A549 (cell line): ENCODE data around the gene SHTN1. TPM values are rescaled to one million over a fixed set of nuclear protein-coding genes. Genes with fewer than 3 reads are reported as not detected.

ENCODE experiments used
- ATAC-seq, 2 experiments: fragments of 200-7000 bp in 1 of 2; fragments of >200 bp in 1 of 2; cut with Nextera tagmentation in 1 of 2; cut with Tn5 transposase in 1 of 2; 3 replicates each; pipeline versions ENCODE4 v1.8.0 to v1.9.1; 2018 to 2020; ENCODE audit warnings: mild to moderate bottlenecking in 1 of 2, moderate library complexity in 1 of 2
- CTCF ChIA-PET: fragments of 300-600 bp; sonication (Branson Sonifier 250); formaldehyde crosslinking; extraction: SDS; loops from one replicate; lab custom pipeline; 2021; ENCODE audit warnings: antibody characterized with exemption, inconsistent platforms; lab: Yijun Ruan, JAX
- POLR2A ChIA-PET: fragments of 350-600 bp; formaldehyde crosslinking; extraction: SDS; loops from one replicate; lab custom pipeline; 2021; ENCODE audit warnings: antibody characterized with exemption, inconsistent platforms; lab: Yijun Ruan, JAX
- DNase-seq, 2 experiments: peaks; one replicate each; pipeline versions ENCODE4 v3.0.0 to v3.0.0-alpha.2; 2011 to 2016; ENCODE audit warnings: low read depth in 1 of 2, low spot score in 1 of 2
- FAIRE-seq: peaks from 2 replicates; lab custom pipeline; 2011; peaks lifted over from hg19 to GRCh38; lab: Jason Lieb, UNC
- H3K27ac ChIP-seq, 2 experiments: fragments of >200 bp; sonication (Bioruptor Twin); formaldehyde crosslinking; 3 replicates each; pipeline ENCODE4 v1.5.1; 2016 to 2017
- H3K4me1 ChIP-seq: fragments of >200 bp; sonication (Bioruptor Twin); formaldehyde crosslinking; 3 replicates; pipeline ENCODE4 v1.6.1; 2016
- H3K4me2 ChIP-seq: fragments of >200 bp; sonication (Bioruptor Twin); formaldehyde crosslinking; 3 replicates; pipeline ENCODE4 v1.6.1; 2016
- H3K4me3 ChIP-seq: fragments of >200 bp; sonication (Bioruptor Twin); formaldehyde crosslinking; 3 replicates; pipeline ENCODE4 v1.5.1; 2016
- H3K9me3 ChIP-seq: fragments of >200 bp; sonication (Bioruptor Twin); formaldehyde crosslinking; 3 replicates; pipeline ENCODE4 v1.6.1; 2016
- BHLHE40 ChIP-seq: IDR thresholded peaks from 2 replicates; pipeline ENCODE4 v1.6.1; 2012; ENCODE audit warnings: low read depth, low read length, inconsistent platforms
- CBX2 ChIP-seq: fragments of 200-600 bp; sonication (generic); IDR thresholded peaks from 2 replicates; pipeline ENCODE4 v1.6.1; 2016; ENCODE audit warnings: low read depth, mild to moderate bottlenecking, borderline replicate concordance
- CHD2 ChIP-seq: fragments of 150-350 bp; IDR thresholded peaks from 2 replicates; pipeline ENCODE4 v1.6.1; 2014; ENCODE audit warnings: low read length; ENCODE audit not compliant: partially characterized antibody
- CHD4 ChIP-seq: fragments of 200-600 bp; sonication (generic); IDR thresholded peaks from 2 replicates; pipeline ENCODE4 v1.6.1; 2016; ENCODE audit warnings: antibody characterized with exemption, mild to moderate bottlenecking, borderline replicate concordance
- EP300 ChIP-seq, 2 experiments: fragments of >200 bp; sonication (Bioruptor Twin); formaldehyde crosslinking; IDR thresholded peaks; 2 replicates in 1 of 2; 3 replicates in 1 of 2; pipeline ENCODE4 v1.6.1; 2016 to 2017
- ESRRA ChIP-seq: fragments of 150-350 bp; IDR thresholded peaks from 2 replicates; pipeline ENCODE4 v1.6.1; 2014; ENCODE audit warnings: mild to moderate bottlenecking, low read length, borderline replicate concordance
- GATA3 ChIP-seq: IDR thresholded peaks from 2 replicates; pipeline ENCODE4 v1.6.1; 2012; ENCODE audit warnings: borderline replicate concordance
- HEYL ChIP-seq: fragments of 250-450 bp; sonication (Bioruptor Pico); IDR thresholded peaks from 2 replicates; pipeline ENCODE4 v1.8.0; 2021; ENCODE audit warnings: mild to moderate bottlenecking, moderate library complexity
- HOXA7 ChIP-seq: fragments of 250-450 bp; sonication (Bioruptor Pico); IDR thresholded peaks from 2 replicates; pipeline ENCODE4 v1.5.0; 2020; ENCODE audit warnings: mild to moderate bottlenecking, moderate library complexity
- JUN ChIP-seq, 2 experiments: fragments of >200 bp; sonication (Bioruptor Twin); formaldehyde crosslinking; IDR thresholded peaks; 2 replicates in 1 of 2; 3 replicates in 1 of 2; pipeline ENCODE4 v1.6.1; 2016 to 2017
- RARB ChIP-seq: fragments of 250-450 bp; sonication (Bioruptor Pico); IDR thresholded peaks from 2 replicates; pipeline ENCODE4 v1.8.0; 2021; ENCODE audit warnings: mild to moderate bottlenecking, moderate library complexity
- RCOR1 ChIP-seq: fragments of 150-350 bp; IDR thresholded peaks from 2 replicates; pipeline ENCODE4 v1.6.1; 2014; ENCODE audit warnings: antibody characterized with exemption, low read length, low read depth
- RFX5 ChIP-seq: fragments of 450-650 bp; IDR thresholded peaks from 2 replicates; pipeline ENCODE4 v1.7.1; 2014; ENCODE audit warnings: antibody characterized with exemption, mild to moderate bottlenecking, moderate library complexity
- SREBF2 ChIP-seq: fragments of 450-650 bp; IDR thresholded peaks from 2 replicates; pipeline ENCODE4 v1.6.1; 2014; ENCODE audit warnings: mild to moderate bottlenecking, moderate library complexity
- USF2 ChIP-seq: fragments of 450-650 bp; IDR thresholded peaks from 2 replicates; pipeline ENCODE4 v1.6.1; 2014; ENCODE audit warnings: antibody characterized with exemption
- ZFP36 ChIP-seq: fragments of 450-650 bp; IDR thresholded peaks from 2 replicates; pipeline ENCODE4 v1.6.1; 2014; ENCODE audit warnings: borderline replicate concordance; ENCODE audit not compliant: partially characterized antibody
- WGBS: methylation state at CpG from one replicate; pipeline ENCODE4 v1.1.6; 2017; ENCODE audit errors: missing lambda C conversion rate; 5-methylcytosine and 5-hydroxymethylcytosine counted together
- polyA plus RNA-seq, 4 experiments: library from polyadenylated mRNA; depleted of rRNA in 3 of 4; stranded (reverse); fragments of >200 nt; fragmentation: RNase III in 1 of 4; extraction: RNeasy Plus Mini Kit Qiagen cat#74134 plus additional on column Dnase treatment in 1 of 4; gene quantifications; 2 replicates in 3 of 4; 3 replicates in 1 of 4; pipeline ENCODE4 v1.2.3, GENCODE V29; 2011 to 2017
- TF ChIP-seq, protein P1 (sequence below): IDR thresholded peaks from 2 replicates; pipeline ENCODE4 v1.6.1; 2012
- TF ChIP-seq, protein P2 (sequence below): fragments of 150-350 bp; IDR thresholded peaks from 2 replicates; pipeline ENCODE4 v1.6.1; 2014; ENCODE audit warnings: low read depth, mild to moderate bottlenecking, low read length

The SHTN1 gene
- polyA plus RNA-seq, 2 of the 4 experiments (the other 2 are of a cell fraction) = 21.7 to 63.1 TPM

DNA sequence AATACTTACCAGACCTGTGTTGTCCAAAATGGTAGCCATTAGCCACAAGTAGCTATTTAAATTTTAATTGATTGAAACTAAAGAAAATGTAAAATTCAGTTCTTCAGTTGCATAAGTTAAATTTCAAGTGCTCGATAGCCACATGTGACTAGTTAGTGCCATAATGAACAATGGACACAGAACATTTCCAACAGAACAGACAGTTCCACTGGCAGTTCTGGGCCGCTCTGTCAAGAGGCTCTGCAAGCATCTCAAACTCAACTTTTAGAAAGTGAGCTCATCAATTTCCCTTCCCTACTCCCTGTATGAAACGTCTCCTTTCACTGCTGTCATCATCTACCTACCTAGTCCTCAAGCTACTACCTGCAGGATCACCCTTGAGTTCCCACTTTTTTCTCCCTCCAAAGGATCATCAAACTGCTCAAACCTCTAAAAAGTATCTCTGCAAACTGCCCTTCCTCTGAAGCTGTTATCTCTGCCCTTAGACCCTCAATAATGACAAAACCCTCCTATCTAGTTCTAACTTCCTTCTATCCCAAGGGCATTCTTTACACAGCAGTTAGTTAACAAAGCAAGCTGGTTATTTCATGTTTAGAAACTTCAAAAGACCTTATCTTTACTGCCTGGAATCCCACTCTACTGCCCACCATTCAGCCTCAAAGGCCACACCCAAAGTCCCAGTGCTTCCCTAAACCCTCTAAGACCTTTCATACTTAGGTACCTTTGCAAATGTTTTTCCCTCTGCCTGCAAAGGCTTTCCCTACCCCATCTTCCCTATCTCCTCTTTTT is 20.6 kb downstream of the SHTN1 start:
- WGBS = 91% methylated on average over 3 of the region's 3 CpGs
- Histone ChIP-seq H3K9me3 (no peaks in the 10 kb centered on the region), H3K27ac (no peak overlapping the region), H3K4me2 (no peak overlapping the region), H3K4me1 (no peaks in the 10 kb centered on the region)
- POLR2A ChIA-PET = no interaction called here
- CTCF ChIA-PET = interaction anchor here (0.7 to 1.6 kb wide), 5 partner anchors 8 to 191 kb away, joined by 3 to 5 read pairs (median 3); partner anchors contain the start of gene SHTN1
- TF ChIP-seq ESRRA = no peak
- TF ChIP-seq ZFP36 = no peak
- no peak for TF ChIP-seq BHLHE40
- TF ChIP-seq, protein P1, sequence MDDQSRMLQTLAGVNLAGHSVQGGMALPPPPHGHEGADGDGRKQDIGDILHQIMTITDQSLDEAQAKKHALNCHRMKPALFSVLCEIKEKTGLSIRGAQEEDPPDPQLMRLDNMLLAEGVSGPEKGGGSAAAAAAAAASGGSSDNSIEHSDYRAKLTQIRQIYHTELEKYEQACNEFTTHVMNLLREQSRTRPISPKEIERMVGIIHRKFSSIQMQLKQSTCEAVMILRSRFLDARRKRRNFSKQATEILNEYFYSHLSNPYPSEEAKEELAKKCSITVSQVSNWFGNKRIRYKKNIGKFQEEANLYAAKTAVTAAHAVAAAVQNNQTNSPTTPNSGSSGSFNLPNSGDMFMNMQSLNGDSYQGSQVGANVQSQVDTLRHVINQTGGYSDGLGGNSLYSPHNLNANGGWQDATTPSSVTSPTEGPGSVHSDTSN = no peak
- TF ChIP-seq RCOR1 = no peak
- TF ChIP-seq EP300 (IDR thresholded peaks at IDR 0.05) = no peak
- TF ChIP-seq, all 56 proteins: peak for 0
- no peak for DNase-seq
- no peak for FAIRE-seq
- no peak for ATAC-seq
- H3K4me3 ChIP-seq = no peak overlapping the region

DNA sequence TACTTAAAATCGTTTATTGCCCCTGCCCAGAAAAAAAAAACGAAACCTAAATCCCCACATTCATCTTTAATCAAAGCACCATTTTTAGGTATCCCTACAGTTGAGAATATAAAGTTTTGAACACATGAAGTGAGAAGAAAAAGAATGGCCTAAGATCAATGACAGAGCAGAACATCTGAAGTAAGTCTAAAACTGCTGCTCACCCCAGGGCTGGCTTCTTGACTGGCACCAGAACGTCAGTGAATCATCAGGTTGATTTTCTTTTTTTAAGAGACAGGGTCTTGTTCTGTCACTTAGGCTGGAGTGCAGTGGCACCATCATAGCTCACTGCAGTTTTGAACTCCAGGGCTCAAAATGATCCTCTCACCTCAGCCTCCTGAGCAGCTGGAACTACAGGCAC is 24.9 kb downstream of the SHTN1 start:
- 62% methylated on average over 3 of the region's 3 CpGs for WGBS
- no peak for FAIRE-seq
- Histone ChIP-seq H3K4me2 (no peak overlapping the region), H3K4me3 (no peak overlapping the region), H3K9me3 (no peaks in the 10 kb centered on the region), H3K27ac (no peak overlapping the region), H3K4me1 (peaks cover 7% of the 10 kb centered on the region)
- POLR2A ChIA-PET = no interaction called here
- ATAC-seq = no peak
- CTCF ChIA-PET = interaction anchor here (0.7 kb wide), 1 partner anchor 40 kb away, joined by 3 read pairs; no protein-coding TSS in a partner anchor
- no peak for DNase-seq
- no peak for TF ChIP-seq HOXA7
- no peak for TF ChIP-seq CBX2
- TF ChIP-seq SREBF2 = no peak
- TF ChIP-seq, protein P2, sequence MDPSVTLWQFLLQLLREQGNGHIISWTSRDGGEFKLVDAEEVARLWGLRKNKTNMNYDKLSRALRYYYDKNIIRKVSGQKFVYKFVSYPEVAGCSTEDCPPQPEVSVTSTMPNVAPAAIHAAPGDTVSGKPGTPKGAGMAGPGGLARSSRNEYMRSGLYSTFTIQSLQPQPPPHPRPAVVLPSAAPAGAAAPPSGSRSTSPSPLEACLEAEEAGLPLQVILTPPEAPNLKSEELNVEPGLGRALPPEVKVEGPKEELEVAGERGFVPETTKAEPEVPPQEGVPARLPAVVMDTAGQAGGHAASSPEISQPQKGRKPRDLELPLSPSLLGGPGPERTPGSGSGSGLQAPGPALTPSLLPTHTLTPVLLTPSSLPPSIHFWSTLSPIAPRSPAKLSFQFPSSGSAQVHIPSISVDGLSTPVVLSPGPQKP = no peak

DNA sequence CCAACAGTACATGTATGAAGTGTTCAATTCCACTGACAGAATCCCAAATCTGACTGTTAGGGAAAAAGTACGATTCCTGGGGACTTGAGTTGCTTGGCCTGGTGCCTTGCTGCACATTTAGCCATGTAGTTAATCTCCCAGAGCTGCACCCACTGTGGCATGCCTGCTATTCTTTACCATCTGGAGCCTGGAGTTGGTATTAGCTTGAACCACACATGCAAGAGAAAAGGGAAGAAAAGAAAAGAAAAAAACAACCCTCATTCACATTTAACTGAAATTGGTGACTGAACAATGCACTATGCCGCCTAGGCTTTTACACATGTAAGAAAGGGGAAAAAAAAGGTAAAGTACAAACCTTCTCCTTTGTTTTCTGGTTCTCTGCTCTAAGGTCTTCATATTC is 26.1 kb downstream of the SHTN1 start:
- ATAC-seq (no peak), DNase-seq (no peak), FAIRE-seq (no peak)
- H3K4me2 ChIP-seq = no peak overlapping the region
- CTCF ChIA-PET = no interaction called here
- H3K4me3 ChIP-seq = no peak overlapping the region
- no peak overlapping the region for H3K27ac ChIP-seq
- H3K9me3 ChIP-seq = no peaks in the 10 kb centered on the region
- WGBS = 90% methylated on average over 2 of the region's 2 CpGs
- POLR2A ChIA-PET = no interaction called here
- no peak for TF ChIP-seq RARB (CRISPR knock-in tag)
- TF ChIP-seq SREBF2 = no peak
- no peak for TF ChIP-seq RFX5
- no peak for TF ChIP-seq ZFP36
- no peak for TF ChIP-seq USF2
- no peak for TF ChIP-seq JUN (IDR thresholded peaks at IDR 0.05)
- no peak for TF ChIP-seq BHLHE40
- no peak for TF ChIP-seq HEYL (CRISPR knock-in tag)
- no peak for TF ChIP-seq CHD2
- no peak for TF ChIP-seq GATA3
- TF ChIP-seq CHD4 = no peak
- peaks cover 18% of the 10 kb centered on the region for H3K4me1 ChIP-seq
